Activated CD8-positive, alpha-beta memory T cell treated with anti-CD3 and anti-CD28 coated beads for 36 hours (primary cell): ENCODE data around the gene UBR3. TPM values are rescaled to one million over a fixed set of nuclear protein-coding genes. Genes with fewer than 3 reads are reported as not detected.

Experiments used
- CTCF ChIA-PET: fragments of 350-600 bp; sonication (Branson Sonifier 250); formaldehyde crosslinking; loops from one replicate; lab custom pipeline; 2021; ENCODE audit warnings: antibody characterized with exemption; lab: Charles Lee
- POLR2A ChIA-PET: fragments of 350-600 bp; sonication (Branson Sonifier 250); formaldehyde crosslinking; loops from one replicate; lab custom pipeline; 2021; ENCODE audit warnings: antibody characterized with exemption; lab: Charles Lee
- total RNA-seq, 2 experiments: library from RNA; stranded (reverse); gene quantifications; one replicate each; pipeline ENCODE4 v1.2.3, GENCODE V29; 2021

UBR3 gene
- total RNA-seq, 2 experiments from 2014 or later, result 19.5 to 23.8 TPM

- POLR2A ChIA-PET, result no interaction called here
Measured at GRCh38 chr2:170073288-170073687, 246.0 kb downstream of the UBR3 start.

GRCh38 chr2:170076189-170076588 is 248.9 kb downstream of the UBR3 start:
- CTCF ChIA-PET, result no interaction called here
- POLR2A ChIA-PET, result no interaction called here

More at GRCh38 chr2:170073288-170073687, 246.0 kb downstream of the UBR3 start:
- CTCF ChIA-PET, result no interaction called here

- POLR2A ChIA-PET, result no interaction called here
- CTCF ChIA-PET, result no interaction called here
Measured at GRCh38 chr2:170077830-170078569, 250.7 kb downstream of the UBR3 start.

- POLR2A ChIA-PET, result no interaction called here
Measured at GRCh38 chr2:170084820-170085491, 257.7 kb downstream of the UBR3 start.

GRCh38 chr2:170086117-170086688 is 258.9 kb downstream of the UBR3 start:
- CTCF ChIA-PET, result no interaction called here
- POLR2A ChIA-PET, result no interaction called here

More at GRCh38 chr2:170084820-170085491, 257.7 kb downstream of the UBR3 start:
- CTCF ChIA-PET, result no interaction called here

GRCh38 chr2:170086751-170087412 is 259.6 kb downstream of the UBR3 start:
- CTCF ChIA-PET, result no interaction called here
- POLR2A ChIA-PET, result no interaction called here

- CTCF ChIA-PET, result no interaction called here
Measured at GRCh38 chr2:170087413-170087793, 260.1 kb downstream of the UBR3 start.

GRCh38 chr2:170088776-170089175 is 261.5 kb downstream of the UBR3 start:
- ChIA-PET CTCF (no interaction called here), POLR2A (no interaction called here)

More at GRCh38 chr2:170087413-170087793, 260.1 kb downstream of the UBR3 start:
- POLR2A ChIA-PET, result no interaction called here

- ChIA-PET POLR2A (no interaction called here), CTCF (no interaction called here)
Measured at GRCh38 chr2:170090229-170090628, 263.0 kb downstream of the UBR3 start.

- ChIA-PET CTCF (no interaction called here), POLR2A (no interaction called here)
Measured at GRCh38 chr2:170091436-170091835, 264.2 kb downstream of the UBR3 start.

- ChIA-PET CTCF (no interaction called here), POLR2A (no interaction called here)
Measured at GRCh38 chr2:170092436-170093060, 265.3 kb downstream of the UBR3 start.

- CTCF ChIA-PET, result no interaction called here
- POLR2A ChIA-PET, result no interaction called here
Measured at GRCh38 chr2:170095380-170095779, 268.1 kb downstream of the UBR3 start.

- POLR2A ChIA-PET, result no interaction called here
- CTCF ChIA-PET, result no interaction called here
Measured at GRCh38 chr2:170098626-170099312, 271.5 kb downstream of the UBR3 start.

- ChIA-PET POLR2A (no interaction called here), CTCF (no interaction called here)
Measured at GRCh38 chr2:170101789-170102188, 274.5 kb downstream of the UBR3 start.

- POLR2A ChIA-PET, result no interaction called here
- CTCF ChIA-PET, result no interaction called here
Measured at GRCh38 chr2:170106102-170106840, 279.0 kb downstream of the UBR3 start.

GRCh38 chr2:170113168-170113894 is 286.1 kb downstream of the UBR3 start:
- ChIA-PET CTCF (no interaction called here), POLR2A (no interaction called here)

GRCh38 chr2:170115501-170116229 is 288.4 kb downstream of the UBR3 start:
- ChIA-PET POLR2A (no interaction called here), CTCF (no interaction called here)
